ENCODE data around the gene TCL1A. TPM values are rescaled to one million over a fixed set of nuclear protein-coding genes. Genes with fewer than 3 reads are reported as not detected.

Gene TCL1A
- total RNA-seq, 1 donor from 2014 or later: not detected

DNA sequence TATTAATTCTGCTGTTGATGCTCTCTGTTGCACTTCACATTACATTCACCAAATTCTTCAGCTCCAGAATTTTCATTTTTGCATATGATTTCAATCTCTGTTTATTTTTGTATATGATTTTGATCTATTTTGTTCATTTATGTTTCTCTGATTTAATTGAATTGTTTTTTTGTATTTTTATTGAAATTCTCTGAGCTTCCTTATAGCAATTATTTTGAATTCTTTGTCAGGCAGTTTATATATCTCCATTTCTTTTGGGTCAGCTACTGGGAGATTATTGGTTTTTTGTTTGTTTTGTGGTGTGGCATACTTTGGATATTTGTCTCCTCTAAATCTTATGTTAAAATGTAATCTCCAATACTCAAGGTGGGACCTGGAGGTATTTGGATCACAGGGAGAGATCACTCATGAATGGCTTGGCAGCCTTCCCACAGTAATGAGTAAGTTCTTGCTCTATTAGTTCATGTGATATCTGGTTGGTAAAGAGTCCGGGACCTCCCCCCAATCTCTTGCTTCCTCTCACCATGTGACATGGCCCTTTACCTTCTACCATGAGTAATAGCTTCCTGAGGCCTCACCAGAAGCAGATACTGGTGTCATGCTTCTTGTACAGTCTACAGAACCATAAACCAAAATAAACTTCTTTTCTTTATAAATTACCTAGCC is 8.7 kb upstream of the TCL1A start:
- H3K27me3 ChIP-seq (ENCODE audit: low read depth): peaks cover 21% of the 10 kb centered on the region
- intact Hi-C loops (cut with DNase I): no loop called here
- ATAC-seq: no peak

DNA sequence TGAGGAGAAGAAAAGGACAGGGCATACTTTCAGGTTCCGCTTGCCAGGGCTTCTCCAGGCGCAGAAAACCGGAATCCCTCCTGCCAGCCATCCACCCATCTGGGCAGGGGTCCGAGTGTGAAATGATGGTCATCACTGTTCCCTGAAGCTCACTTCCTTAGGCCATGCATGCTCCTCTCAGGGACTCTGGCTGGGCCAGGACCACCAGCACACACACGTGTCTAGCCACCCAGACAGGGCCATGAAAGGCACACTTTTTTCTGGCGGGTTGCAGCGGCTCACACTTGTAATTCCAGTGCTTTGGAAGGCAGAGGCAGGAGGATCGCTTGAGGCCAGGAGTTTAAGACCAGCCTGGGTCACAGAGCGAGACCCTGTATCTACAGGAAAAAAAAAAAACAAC is 1.5 kb downstream of the TCL1A start:
- no peaks in the 10 kb centered on the region for H3K4me1 ChIP-seq
- H3K4me3 ChIP-seq: no peak overlapping the region
- no peak overlapping the region for H3K27ac ChIP-seq
- H3K27me3 ChIP-seq (ENCODE audit: low read depth): peaks cover 15% of the 10 kb centered on the region
- TF ChIP-seq, protein P1, sequence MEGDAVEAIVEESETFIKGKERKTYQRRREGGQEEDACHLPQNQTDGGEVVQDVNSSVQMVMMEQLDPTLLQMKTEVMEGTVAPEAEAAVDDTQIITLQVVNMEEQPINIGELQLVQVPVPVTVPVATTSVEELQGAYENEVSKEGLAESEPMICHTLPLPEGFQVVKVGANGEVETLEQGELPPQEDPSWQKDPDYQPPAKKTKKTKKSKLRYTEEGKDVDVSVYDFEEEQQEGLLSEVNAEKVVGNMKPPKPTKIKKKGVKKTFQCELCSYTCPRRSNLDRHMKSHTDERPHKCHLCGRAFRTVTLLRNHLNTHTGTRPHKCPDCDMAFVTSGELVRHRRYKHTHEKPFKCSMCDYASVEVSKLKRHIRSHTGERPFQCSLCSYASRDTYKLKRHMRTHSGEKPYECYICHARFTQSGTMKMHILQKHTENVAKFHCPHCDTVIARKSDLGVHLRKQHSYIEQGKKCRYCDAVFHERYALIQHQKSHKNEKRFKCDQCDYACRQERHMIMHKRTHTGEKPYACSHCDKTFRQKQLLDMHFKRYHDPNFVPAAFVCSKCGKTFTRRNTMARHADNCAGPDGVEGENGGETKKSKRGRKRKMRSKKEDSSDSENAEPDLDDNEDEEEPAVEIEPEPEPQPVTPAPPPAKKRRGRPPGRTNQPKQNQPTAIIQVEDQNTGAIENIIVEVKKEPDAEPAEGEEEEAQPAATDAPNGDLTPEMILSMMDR (IDR thresholded peaks at IDR 0.05): no peak
- no peaks in the 10 kb centered on the region for H3K9me3 ChIP-seq
- intact Hi-C loops (cut with DNase I): no loop called here
- no peaks in the 10 kb centered on the region for H3K36me3 ChIP-seq
- ATAC-seq (no peak), DNase-seq (no peak)

More for the DNA sequence above, 8.7 kb upstream of the TCL1A start:
- Histone ChIP-seq H3K4me1 (no peaks in the 10 kb centered on the region), H3K4me3 (no peak overlapping the region), H3K9me3 (peaks cover 12% of the 10 kb centered on the region), H3K27ac (no peak overlapping the region), H3K36me3 (no peaks in the 10 kb centered on the region)
- DNase-seq: no peak
- TF ChIP-seq, protein P1 (IDR thresholded peaks at IDR 0.05): no peak

DNA sequence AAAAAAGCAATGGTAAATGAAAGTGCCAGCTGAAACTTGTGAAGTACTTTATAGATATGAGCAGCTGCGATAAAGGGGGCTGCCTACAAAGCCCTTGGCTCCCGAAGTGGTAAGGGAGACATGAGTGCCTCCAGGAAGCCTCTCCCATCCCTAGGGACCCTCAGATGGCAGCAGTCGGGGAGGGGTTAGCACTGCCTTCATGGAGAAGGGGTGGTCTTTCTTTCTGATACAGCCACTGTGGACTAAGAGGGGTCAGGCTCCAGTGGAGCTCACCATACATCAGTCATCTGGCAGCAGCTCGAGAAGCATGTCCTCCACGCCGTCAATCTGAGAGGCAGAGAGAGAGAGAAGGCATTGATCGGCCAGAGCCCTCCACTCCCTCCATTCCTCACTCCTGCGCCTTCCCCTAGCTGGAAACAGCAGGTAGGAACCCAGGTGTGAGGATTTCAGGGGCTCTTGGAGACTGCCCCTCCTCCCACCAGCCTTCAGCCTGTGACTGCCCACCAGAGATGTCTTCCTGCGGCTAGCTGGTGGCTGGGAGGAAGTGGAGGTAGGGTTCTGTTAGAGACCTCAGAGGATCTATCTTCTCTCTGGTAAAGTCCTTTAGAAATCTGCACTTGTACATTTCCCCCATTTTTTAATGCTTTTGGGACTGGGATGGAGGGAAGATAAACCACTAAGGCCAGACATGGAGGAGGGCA is 2.3 kb downstream of the TCL1A start:
- H3K36me3 ChIP-seq: no peaks in the 10 kb centered on the region
- no peak overlapping the region for H3K4me3 ChIP-seq
- no peak overlapping the region for H3K27ac ChIP-seq
- TF ChIP-seq, protein P1 (IDR thresholded peaks at IDR 0.05): no peak
- DNase-seq: no peak
- no peaks in the 10 kb centered on the region for H3K4me1 ChIP-seq
- peaks cover 15% of the 10 kb centered on the region for H3K27me3 ChIP-seq (ENCODE audit: low read depth)
- intact Hi-C loops (cut with DNase I): no loop called here
- H3K9me3 ChIP-seq: no peaks in the 10 kb centered on the region
- ATAC-seq: no peak

DNA sequence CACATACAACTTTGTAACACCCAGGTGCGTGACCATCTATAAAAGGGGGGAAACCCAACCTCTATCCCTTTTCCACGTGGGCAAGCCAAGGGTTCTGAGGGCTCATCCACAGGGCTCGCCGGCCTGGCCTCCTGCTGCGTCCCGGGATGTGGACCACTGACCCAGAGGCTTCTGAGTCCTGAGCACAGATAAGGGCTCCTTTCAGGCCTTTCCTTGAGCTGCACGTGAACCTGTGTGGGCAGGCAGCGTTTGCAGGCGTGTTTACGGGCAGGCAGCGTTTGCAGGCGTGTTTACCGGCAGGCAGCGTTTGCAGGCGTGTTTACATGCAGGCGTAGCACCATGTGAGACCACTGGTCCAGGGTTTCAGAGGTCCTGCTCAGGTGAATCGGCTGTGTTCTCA is 3.8 kb downstream of the TCL1A start:
- no peaks in the 10 kb centered on the region for H3K36me3 ChIP-seq
- no peak overlapping the region for H3K4me3 ChIP-seq
- no peaks in the 10 kb centered on the region for H3K4me1 ChIP-seq
- DNase-seq: no peak
- no peak for ATAC-seq
- intact Hi-C loops (cut with DNase I): no loop called here
- no peak overlapping the region for H3K27ac ChIP-seq
- TF ChIP-seq, protein P1 (IDR thresholded peaks at IDR 0.05): no peak
- H3K27me3 ChIP-seq (ENCODE audit: low read depth): peaks cover 13% of the 10 kb centered on the region
- no peaks in the 10 kb centered on the region for H3K9me3 ChIP-seq

DNA sequence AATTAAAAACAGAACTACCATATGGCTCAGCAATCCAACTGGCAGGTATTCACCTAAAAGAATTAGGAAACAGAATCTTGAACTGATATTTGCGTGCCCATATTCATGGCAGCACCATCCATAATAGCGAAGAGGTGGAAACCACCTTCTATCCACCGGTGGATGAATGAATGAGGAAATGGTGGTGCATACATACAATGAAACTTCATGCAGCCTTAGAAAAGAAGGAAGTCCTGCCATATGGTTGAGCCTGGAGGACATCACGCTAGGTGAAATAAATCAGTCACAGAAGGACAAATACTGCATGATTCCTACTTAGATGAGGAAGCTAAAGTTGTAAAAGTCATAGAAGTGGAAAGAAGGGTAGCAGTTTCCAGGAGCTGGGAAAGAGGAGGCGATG is 6.6 kb downstream of the TCL1A start:
- Histone ChIP-seq H3K4me3 (no peak overlapping the region), H3K27ac (no peak overlapping the region), H3K27me3 (ENCODE audit: low read depth) (no peaks in the 10 kb centered on the region), H3K4me1 (no peaks in the 10 kb centered on the region), H3K36me3 (no peaks in the 10 kb centered on the region), H3K9me3 (no peaks in the 10 kb centered on the region)
- TF ChIP-seq, protein P1 (IDR thresholded peaks at IDR 0.05): no peak
- intact Hi-C loops (cut with DNase I): no loop called here
- DNase-seq: no peak
- ATAC-seq: no peak
